ENCODE measurements around the gene TSPAN5. TPM values are rescaled to one million over a fixed set of nuclear protein-coding genes. Genes with fewer than 3 reads are reported as not detected.

TSPAN5 gene
- total RNA-seq, 2 donors from 2014 or later, result 22.1 to 24.9 TPM

DNA sequence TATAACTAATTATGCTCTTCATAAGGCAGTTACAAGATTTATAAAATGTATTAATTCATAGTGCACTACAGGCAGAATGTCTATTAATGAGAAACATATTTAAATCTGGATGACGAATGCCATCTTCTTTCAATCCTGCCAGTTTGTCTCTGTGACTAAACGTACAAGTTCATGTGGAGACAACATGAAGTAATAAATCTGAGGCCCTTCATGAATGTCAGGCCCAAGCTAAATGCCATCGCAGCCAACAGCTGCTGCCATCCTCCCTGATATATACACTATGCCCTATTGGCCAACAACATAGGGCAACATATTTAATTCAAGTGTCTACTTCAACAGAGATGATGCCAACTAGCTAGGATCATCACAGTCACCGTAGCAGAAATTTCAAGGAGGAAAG is 43.7 kb downstream of the TSPAN5 start:
- no peak for DNase-seq (ENCODE audit: low spot score)
- no peaks in the 10 kb centered on the region for H3K36me3 Mint-ChIP-seq
- peaks cover 0 to 3% of the 10 kb centered on the region in 2 donors for H3K27me3 Mint-ChIP-seq
- ATAC-seq, result no peak
- H3K9me3 Mint-ChIP-seq, result no peaks in the 10 kb centered on the region
- H3K27ac Mint-ChIP-seq, result no peak overlapping the region
- peaks cover 54 to 55% of the 10 kb centered on the region in 2 donors for H3K4me1 Mint-ChIP-seq (ENCODE audit: low read depth in 2 of 2)
- no peak overlapping the region for H3K4me3 Mint-ChIP-seq

DNA sequence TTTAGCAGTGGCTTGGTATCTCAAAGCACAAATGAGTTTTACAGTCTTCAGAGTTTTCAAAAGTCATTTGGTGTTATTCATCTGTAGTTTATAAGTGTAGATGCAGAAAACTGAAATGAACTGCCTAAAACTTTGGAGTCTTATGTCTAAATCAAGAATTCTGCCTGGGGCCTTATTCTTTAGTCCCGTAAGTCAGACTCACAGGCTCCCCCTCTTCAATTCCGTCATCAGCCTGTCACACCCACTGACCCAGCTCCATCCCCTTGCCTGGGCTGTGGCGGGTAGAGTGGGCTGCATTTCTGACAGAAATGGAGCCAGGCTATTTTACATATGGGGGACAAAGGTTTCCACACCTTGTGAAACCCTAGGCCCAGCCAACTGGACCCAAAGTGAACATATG is 44.3 kb downstream of the TSPAN5 start:
- peaks cover 0 to 3% of the 10 kb centered on the region in 2 donors for H3K27me3 Mint-ChIP-seq
- H3K36me3 Mint-ChIP-seq, result no peaks in the 10 kb centered on the region
- ATAC-seq, result no peak
- DNase-seq (ENCODE audit: low spot score), result no peak
- H3K27ac Mint-ChIP-seq, result no peak overlapping the region
- no peak overlapping the region for H3K4me3 Mint-ChIP-seq
- H3K9me3 Mint-ChIP-seq, result no peaks in the 10 kb centered on the region
- peaks cover 48 to 49% of the 10 kb centered on the region in 2 donors for H3K4me1 Mint-ChIP-seq (ENCODE audit: low read depth in 2 of 2)

DNA sequence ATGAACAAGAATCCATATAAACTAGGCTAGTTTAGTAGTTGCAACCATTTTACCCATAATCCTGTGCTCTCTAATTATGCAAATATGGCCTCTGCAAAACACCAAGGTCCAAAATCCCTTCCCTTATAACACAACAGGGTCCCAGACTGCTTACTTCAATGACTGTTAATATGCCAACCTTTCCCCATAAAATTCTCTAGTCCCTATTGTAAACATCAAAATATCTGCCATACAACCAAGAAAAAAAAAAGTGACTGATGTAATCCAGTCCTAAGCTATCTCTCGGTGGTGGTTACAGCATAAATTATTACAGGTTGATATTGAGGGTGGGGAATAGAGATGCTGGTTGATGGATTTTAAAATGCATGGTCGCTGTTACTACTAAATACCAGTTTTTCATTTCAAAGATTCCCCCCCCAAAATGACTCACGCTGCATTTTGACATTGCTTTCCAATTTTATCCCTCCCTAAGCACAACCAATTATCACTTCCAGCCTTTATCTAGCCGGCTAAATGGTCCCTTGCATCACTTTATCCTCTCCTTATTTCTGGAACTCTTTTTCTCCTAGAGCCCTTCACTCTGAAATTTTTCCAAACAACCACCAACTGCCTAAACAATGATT is 44.8 kb downstream of the TSPAN5 start:
- no peak overlapping the region for H3K27ac Mint-ChIP-seq
- ATAC-seq (no peak), DNase-seq (ENCODE audit: low spot score) (no peak)
- H3K4me1 Mint-ChIP-seq (ENCODE audit: low read depth in 2 of 2), result peaks cover 48 to 53% of the 10 kb centered on the region in 2 donors
- H3K9me3 Mint-ChIP-seq, result no peaks in the 10 kb centered on the region
- no peak overlapping the region for H3K4me3 Mint-ChIP-seq
- peaks cover 0 to 3% of the 10 kb centered on the region in 2 donors for H3K27me3 Mint-ChIP-seq
- no peaks in the 10 kb centered on the region for H3K36me3 Mint-ChIP-seq

DNA sequence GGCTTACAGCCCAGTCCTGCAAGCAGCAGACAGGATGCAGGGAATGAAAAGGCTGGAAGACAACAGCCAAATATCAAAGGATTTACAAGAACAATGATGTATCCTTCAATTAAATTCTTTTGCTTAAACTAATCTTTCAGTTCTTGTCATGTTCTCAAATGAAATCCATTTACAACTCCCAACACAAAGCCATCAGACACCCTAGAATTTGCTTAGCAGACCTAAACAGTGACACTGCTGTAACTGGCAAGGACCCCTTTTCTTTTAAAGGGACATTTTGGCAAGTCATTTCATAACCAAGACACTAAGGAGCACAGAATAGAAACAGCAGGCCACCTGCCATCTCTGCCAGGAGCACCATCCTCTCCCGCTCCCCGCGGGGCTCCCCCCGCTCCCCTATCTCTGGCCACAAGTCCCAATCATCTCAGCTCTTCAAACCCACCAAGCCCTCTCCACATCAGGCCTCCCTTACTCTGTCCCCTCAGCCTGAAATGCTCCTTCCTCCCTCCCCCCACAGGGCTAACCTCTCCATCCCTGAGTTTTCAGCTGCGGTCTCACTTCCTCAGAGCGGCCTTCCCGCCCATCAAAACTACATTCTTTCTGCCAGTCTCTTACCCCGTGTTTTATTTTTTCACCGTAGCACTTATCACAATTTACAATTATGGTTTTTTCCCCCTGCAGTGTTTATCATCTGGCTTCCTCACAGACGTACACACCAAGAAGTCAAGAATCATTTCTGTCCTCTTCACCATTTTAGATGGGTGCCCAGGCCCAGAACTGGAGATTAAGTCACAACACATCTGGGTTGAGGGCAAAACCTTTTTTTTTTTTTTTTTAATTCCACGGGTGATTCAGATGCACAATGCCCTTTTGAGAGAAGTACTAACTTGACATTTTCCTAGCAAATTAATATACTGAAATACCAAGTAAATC is 45.8 kb downstream of the TSPAN5 start:
- Mint-ChIP-seq H3K27ac (peak overlapping the region in 1 of 2 donors; percentile 29), H3K4me3 (no peak overlapping the region), H3K36me3 (no peaks in the 10 kb centered on the region), H3K9me3 (no peaks in the 10 kb centered on the region), H3K4me1 (ENCODE audit: low read depth in 2 of 2) (peaks cover 45 to 54% of the 10 kb centered on the region in 2 donors), H3K27me3 (peaks cover 0 to 3% of the 10 kb centered on the region in 2 donors)
- ATAC-seq (peak in 1 of 2 donors; percentile 46), DNase-seq (ENCODE audit: low spot score) (no peak)

DNA sequence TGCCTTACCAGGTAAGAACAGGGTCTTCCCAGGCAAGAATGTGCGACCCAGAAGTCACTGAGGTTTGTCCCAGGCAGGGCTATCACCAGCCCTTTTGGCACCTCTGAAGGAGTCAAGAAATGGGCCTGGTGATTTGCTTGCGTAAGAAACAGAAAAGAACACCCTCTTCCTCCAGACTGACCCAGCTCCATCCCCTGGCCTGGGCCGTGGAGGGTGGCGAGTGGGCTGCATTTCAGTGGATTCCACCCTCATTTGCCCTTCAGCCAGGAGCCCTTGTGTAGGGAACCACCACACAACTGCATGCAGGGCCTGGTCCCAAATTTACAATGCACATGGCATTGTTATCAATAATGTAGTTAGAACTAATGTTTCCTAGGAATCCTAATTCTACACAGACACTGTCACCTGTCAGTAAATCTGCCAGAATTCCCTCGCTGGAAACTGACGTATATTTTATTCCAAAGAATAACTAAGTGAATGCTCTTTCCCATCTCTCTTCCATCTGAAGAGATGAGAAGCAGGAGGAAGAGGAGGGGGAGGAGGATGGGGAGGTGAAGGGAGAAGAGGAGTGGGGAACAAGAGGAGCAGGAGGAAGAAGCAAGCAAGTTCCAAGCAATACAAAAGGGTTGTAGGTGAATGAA is 46.6 kb downstream of the TSPAN5 start:
- Mint-ChIP-seq H3K27me3 (peaks cover 0 to 3% of the 10 kb centered on the region in 2 donors), H3K9me3 (no peaks in the 10 kb centered on the region), H3K4me1 (ENCODE audit: low read depth in 2 of 2) (peaks cover 42 to 51% of the 10 kb centered on the region in 2 donors), H3K4me3 (no peak overlapping the region), H3K36me3 (no peaks in the 10 kb centered on the region), H3K27ac (no peak overlapping the region)
- no peak for DNase-seq (ENCODE audit: low spot score)
- ATAC-seq, result no peak

DNA sequence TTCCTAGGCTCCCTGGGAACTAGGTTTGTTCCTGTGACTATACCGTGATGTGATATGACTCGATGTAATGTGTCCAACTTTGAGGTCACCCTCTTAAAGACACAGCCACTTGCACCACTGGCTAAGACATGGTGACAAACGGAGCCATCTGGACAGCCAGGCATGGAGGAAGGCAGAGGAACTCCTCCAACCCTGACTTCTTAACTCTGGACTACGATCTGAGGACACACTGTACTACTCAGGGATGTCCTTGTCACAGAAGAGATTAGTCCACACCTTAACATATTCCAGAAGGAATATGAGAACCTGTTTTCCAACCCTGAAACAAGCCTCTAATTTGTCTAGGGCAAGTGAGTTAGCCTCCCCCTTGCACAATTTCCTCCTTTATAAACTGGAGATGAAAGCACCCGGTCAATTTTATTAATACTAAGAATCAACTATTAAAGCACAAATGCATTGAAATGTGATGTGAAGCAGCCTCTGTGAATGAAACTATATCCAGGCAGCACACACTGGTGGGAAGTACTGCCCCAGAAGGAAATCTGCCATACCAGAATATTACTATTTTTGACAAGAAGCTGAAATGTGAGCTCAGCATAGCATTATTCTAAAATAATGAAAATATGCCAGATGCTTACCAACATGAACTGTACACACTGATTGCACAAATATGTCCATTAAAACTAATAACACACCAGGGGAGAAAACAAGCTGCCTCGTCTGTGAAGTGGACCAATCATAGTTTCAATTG is 47.3 kb downstream of the TSPAN5 start:
- Mint-ChIP-seq H3K36me3 (no peaks in the 10 kb centered on the region), H3K27me3 (peaks cover 0 to 3% of the 10 kb centered on the region in 2 donors), H3K9me3 (no peaks in the 10 kb centered on the region), H3K27ac (no peak overlapping the region), H3K4me1 (ENCODE audit: low read depth in 2 of 2) (peaks cover 37 to 47% of the 10 kb centered on the region in 2 donors), H3K4me3 (no peak overlapping the region)
- no peak for ATAC-seq
- no peak for DNase-seq (ENCODE audit: low spot score)

GRCh38 chr4:98610431-98610830 is 48.0 kb downstream of the TSPAN5 start:
- no peak for DNase-seq (ENCODE audit: low spot score)
- H3K4me3 Mint-ChIP-seq, result no peak overlapping the region
- H3K27me3 Mint-ChIP-seq, result peaks cover 0 to 3% of the 10 kb centered on the region in 2 donors
- H3K36me3 Mint-ChIP-seq, result no peaks in the 10 kb centered on the region
- peaks cover 33 to 40% of the 10 kb centered on the region in 2 donors for H3K4me1 Mint-ChIP-seq (ENCODE audit: low read depth in 2 of 2)
- no peaks in the 10 kb centered on the region for H3K9me3 Mint-ChIP-seq
- no peak for ATAC-seq
- H3K27ac Mint-ChIP-seq, result no peak overlapping the region

DNA sequence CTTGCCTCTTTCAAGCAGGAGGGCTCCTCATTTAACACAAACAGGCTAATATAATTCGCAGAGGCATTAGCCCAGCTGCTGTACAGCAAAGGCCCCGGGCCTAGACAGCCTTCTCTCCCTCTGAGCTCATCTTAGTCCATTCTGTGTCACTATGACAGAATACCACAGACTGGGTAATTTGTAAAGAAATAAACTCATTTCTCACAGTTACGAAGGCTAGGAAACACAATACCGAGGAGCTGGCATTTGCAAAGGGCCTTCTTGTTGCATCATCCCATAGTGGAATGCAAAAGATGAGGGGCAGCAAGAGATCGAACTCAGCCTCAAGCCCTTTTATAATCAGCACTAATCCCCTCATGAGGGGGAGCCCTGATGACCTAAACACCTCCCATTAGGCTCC is 48.5 kb downstream of the TSPAN5 start:
- Mint-ChIP-seq H3K27me3 (peaks cover 0 to 3% of the 10 kb centered on the region in 2 donors), H3K27ac (no peak overlapping the region), H3K4me1 (ENCODE audit: low read depth in 2 of 2) (peaks cover 30 to 35% of the 10 kb centered on the region in 2 donors), H3K9me3 (no peaks in the 10 kb centered on the region), H3K4me3 (no peak overlapping the region), H3K36me3 (no peaks in the 10 kb centered on the region)
- DNase-seq (ENCODE audit: low spot score) (no peak), ATAC-seq (no peak)

- ATAC-seq (no peak), DNase-seq (ENCODE audit: low spot score) (no peak)
- H3K4me1 Mint-ChIP-seq (ENCODE audit: low read depth in 2 of 2), result peaks cover 30 to 37% of the 10 kb centered on the region in 2 donors
- peak overlapping the region in 1 of 2 donors; percentile 14 for H3K27ac Mint-ChIP-seq
- no peaks in the 10 kb centered on the region for H3K9me3 Mint-ChIP-seq
- peaks cover 0 to 3% of the 10 kb centered on the region in 2 donors for H3K27me3 Mint-ChIP-seq
- H3K36me3 Mint-ChIP-seq, result no peaks in the 10 kb centered on the region
- H3K4me3 Mint-ChIP-seq, result no peak overlapping the region
Measured at GRCh38 chr4:98608356-98608755, 50.1 kb downstream of the TSPAN5 start.

GRCh38 chr4:98606894-98607293 is 51.5 kb downstream of the TSPAN5 start:
- Mint-ChIP-seq H3K27me3 (no peaks in the 10 kb centered on the region), H3K36me3 (peaks cover under 1% of the 10 kb centered on the region), H3K4me1 (ENCODE audit: low read depth in 2 of 2) (peaks cover 30 to 40% of the 10 kb centered on the region in 2 donors), H3K4me3 (no peak overlapping the region), H3K27ac (no peak overlapping the region), H3K9me3 (peaks cover under 1% of the 10 kb centered on the region)
- no peak for ATAC-seq
- DNase-seq (ENCODE audit: low spot score), result no peak

DNA sequence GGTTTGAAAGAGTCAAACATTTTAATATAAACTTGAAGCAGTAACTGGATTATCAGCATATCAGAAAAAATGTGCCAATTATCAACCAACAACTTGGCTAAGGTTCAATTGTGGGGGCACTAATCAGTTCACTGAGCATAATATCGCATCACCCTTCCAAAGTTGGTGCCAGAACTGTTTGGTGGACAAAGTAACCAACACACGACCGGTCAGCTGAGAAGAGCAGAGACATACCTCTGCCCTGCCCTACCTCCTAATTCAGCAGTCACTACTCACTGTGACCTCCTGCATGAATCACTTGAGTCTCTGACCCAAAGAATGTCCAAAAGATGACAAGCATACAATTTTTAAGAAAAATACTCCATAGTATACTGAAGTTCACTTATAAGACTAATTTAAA is 53.2 kb downstream of the TSPAN5 start:
- no peak for DNase-seq (ENCODE audit: low spot score)
- Mint-ChIP-seq H3K4me3 (no peak overlapping the region), H3K27ac (no peak overlapping the region), H3K9me3 (peaks cover 6% of the 10 kb centered on the region), H3K27me3 (no peaks in the 10 kb centered on the region), H3K36me3 (peaks cover 7% of the 10 kb centered on the region), H3K4me1 (ENCODE audit: low read depth in 2 of 2) (peaks cover 36 to 51% of the 10 kb centered on the region in 2 donors)
- no peak for ATAC-seq

GRCh38 chr4:98604723-98605122 is 53.7 kb downstream of the TSPAN5 start:
- Mint-ChIP-seq H3K9me3 (peaks cover 6% of the 10 kb centered on the region), H3K27ac (peak overlapping the region in 1 of 2 donors; percentile 70), H3K4me1 (ENCODE audit: low read depth in 2 of 2) (peaks cover 36 to 51% of the 10 kb centered on the region in 2 donors), H3K27me3 (no peaks in the 10 kb centered on the region), H3K36me3 (peaks cover 7% of the 10 kb centered on the region), H3K4me3 (peak overlapping the region; percentile 75)
- DNase-seq (ENCODE audit: low spot score) (no peak), ATAC-seq (no peak)
